Stimulated activated CD4-positive, alpha-beta T cell treated with anti-CD3 and anti-CD28 coated beads, Interleukin-2, amount 100 ng/mL, for 48 hours (primary cell): ENCODE data around the gene PRKG1.

ENCODE experiments used
- DNase-seq, 2 donors: peaks; one replicate each; pipeline ENCODE4 v3.0.0-alpha.2; 2020

The PRKG1 gene

DNA sequence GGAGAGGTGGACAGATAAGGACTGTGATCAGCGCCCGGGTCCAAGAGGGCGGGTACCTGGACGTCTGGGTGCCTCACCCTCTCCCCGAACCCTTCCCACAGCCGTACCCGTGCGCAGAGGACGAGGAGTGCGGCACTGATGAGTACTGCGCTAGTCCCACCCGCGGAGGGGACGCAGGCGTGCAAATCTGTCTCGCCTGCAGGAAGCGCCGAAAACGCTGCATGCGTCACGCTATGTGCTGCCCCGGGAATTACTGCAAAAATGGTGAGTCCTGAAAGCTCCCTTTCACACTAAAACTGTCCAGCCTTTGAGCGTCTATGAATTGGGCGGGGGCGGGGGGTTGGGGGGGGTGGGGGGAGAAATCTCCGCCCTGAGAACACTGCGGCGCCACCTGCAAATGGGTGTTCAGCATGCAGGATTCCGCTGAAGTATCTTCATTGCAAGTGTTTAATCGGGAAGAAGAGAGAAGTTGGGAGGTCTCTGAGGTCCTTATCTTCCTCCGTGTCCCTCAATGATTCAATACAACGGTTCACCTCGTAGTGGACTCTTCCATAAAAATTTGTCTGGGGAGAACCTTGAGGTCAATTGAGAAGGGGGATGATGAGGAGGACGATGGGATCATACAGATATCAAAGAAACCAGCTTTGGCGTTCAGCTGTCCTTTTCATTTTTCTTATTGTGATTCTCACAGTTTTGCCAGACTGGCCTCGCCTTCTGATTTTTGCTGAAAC is 1240.7 kb downstream of the PRKG1 start:
- no peak for DNase-seq

DNA sequence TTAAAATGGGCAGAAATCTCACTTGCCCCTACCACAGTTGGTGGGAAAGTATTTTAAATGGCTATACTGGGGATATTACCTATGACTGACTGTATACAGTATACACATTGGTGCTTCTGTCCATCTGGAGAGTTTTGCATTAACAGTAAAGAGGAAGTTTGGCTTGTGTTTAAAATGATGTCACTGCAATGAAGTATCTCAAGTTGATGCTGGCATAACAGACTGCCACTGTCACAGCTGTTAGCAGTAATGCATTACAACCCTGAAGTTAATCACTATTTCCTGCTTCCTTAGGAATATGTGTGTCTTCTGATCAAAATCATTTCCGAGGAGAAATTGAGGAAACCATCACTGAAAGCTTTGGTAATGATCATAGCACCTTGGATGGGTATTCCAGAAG is 1241.7 kb downstream of the PRKG1 start:
- no peak for DNase-seq

- DNase-seq: no peak
Observed at GRCh38 chr10:52316500-52316899, 1242.2 kb downstream of the PRKG1 start.

GRCh38 chr10:52318136-52318701 is 1243.9 kb downstream of the PRKG1 start:
- DNase-seq: no peak

DNA sequence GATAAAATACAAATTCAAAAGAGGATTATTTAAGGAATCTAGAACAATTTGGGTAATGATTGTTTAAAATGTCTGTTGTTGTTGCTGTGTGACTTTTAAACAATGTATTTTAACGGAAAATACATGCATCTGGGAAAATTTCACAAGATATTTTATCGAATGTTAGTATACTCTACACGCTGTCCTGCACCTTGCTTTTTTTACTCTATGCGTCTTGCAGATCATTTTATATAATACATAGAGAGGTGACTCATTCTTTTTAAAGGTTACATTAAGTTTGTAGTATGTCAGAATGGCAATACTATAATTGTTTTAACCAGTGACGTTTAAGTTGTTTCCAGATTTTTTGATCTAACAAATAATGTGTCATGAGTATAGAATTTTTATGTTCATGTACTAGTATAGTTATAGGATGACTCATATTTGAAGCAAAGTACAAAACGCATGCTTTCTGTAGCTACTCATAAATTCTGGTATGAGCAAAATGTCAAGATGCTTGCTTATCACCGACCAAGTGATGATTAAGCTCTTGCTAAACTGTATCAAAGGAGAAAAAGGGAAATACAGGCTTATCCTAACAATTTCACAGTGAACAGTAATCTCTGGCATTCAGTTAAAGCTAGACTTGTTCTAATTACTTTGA is 1244.7 kb downstream of the PRKG1 start:
- no peak for DNase-seq

- no peak for DNase-seq
Observed at GRCh38 chr10:52319926-52320325, 1245.6 kb downstream of the PRKG1 start.

DNA sequence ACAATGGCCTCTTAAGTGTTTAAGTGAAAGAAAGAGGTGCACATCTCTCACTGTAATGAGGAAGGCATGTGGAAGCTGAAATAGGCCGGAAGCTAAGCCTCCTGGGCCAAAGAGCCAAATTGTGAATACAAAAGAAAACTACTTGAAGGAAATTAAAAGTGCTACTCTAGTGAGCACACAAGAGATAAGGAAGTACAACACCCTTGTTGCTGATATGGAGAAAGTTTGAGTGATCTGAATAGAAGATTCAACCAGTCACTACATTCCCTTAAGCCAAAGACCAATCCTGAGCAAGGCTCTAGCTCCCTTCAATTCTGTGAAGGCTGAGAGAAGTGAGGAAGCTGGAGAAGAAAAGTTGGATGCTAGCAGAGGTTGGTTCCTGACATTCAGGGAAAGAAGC is 1248.0 kb downstream of the PRKG1 start:
- DNase-seq: no peak

- no peak for DNase-seq
Observed at GRCh38 chr10:52322936-52323335, 1248.6 kb downstream of the PRKG1 start.

- no peak for DNase-seq
Observed at GRCh38 chr10:52326382-52326781, 1252.1 kb downstream of the PRKG1 start.

- no peak for DNase-seq
Observed at GRCh38 chr10:52331638-52332364, 1257.5 kb downstream of the PRKG1 start.

DNA sequence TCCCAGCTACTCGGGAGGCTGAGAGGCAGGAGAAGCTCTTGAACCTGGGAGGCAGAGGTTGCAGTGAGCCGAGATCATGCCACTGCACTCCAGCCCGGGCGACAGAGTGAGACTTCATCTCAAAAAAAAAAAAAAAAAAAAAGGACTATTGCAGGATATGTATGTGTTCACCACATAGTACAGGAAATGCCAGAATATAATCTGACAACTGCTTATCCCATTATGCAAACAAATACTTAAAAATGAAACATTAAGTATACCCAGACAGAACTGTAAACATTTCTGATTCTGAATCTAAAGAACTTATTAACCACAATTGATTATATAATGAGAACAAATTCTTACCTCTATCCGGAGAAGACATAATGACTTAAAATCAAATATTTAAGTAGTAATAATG is 1258.5 kb downstream of the PRKG1 start:
- no peak for DNase-seq

GRCh38 chr10:52334595-52334994 is 1260.3 kb downstream of the PRKG1 start:
- no peak for DNase-seq

GRCh38 chr10:52335665-52336064 is 1261.4 kb downstream of the PRKG1 start:
- no peak for DNase-seq

- DNase-seq: no peak
Observed at GRCh38 chr10:52337225-52337624, 1262.9 kb downstream of the PRKG1 start.

DNA sequence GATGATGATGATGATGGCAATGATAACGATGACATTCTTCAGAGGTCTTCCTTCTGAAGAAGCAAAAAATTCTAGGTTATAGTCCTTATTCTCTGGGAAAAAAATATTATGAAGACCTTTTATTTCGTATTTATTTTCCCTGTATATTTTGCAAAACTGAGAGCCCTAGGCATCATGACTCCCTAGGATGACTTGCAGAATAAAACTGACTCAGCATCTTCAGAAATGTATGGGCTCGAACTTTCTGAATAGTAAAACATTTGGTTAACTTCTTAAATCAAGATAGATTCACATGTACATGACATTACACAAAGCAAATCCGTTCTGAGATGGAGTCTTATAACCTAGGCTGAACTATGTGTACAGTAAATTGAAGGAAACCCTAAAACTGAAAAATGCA is 1269.2 kb downstream of the PRKG1 start:
- no peak for DNase-seq

- DNase-seq: no peak
Observed at GRCh38 chr10:52346394-52347326, 1272.4 kb downstream of the PRKG1 start.

- no peak for DNase-seq
Observed at GRCh38 chr10:52347327-52347667, 1273.0 kb downstream of the PRKG1 start.
